K562 (cell line): Measurements from ENCODE around the gene STK11. TPM values are rescaled to one million over a fixed set of nuclear protein-coding genes. Genes with fewer than 3 reads are reported as not detected.

Experiments
- CREM ChIP-seq: IDR thresholded peaks from 2 replicates; pipeline ENCODE4 v1.6.1; 2014; ENCODE audit warnings: antibody characterized with exemption, low read depth
- CXXC5 ChIP-seq: fragments of 250-450 bp; sonication (Bioruptor Pico); IDR thresholded peaks from 2 replicates; pipeline ENCODE4 v1.8.0; 2022; ENCODE audit warnings: inconsistent platforms, mild to moderate bottlenecking, moderate library complexity
- FOSL1 ChIP-seq: fragments of 200-800 bp; sonication (Bioruptor generic); conservative IDR thresholded peaks from 2 replicates; pipeline ENCODE4 v1.6.1; 2016; ENCODE audit warnings: missing genetic modification characterization, missing compliant biosample characterization
- KDM5B ChIP-seq: fragments of 200-600 bp; sonication (generic); IDR thresholded peaks from 2 replicates; pipeline ENCODE4 v1.6.1; 2012; ENCODE audit warnings: low read depth, mild to moderate bottlenecking, moderate library complexity, low read length, control low read depth, inconsistent platforms; ENCODE audit not compliant: insufficient replicate concordance
- NR4A1 ChIP-seq, 2 experiments: fragments of 250-450 bp in 1 of 2; fragments of 450-650 bp in 1 of 2; sonication (Bioruptor Pico) in 1 of 2; IDR thresholded peaks; 2 replicates each; pipeline versions ENCODE4 v1.4.0 to v1.6.1; 2016 to 2020; ENCODE audit warnings: mild to moderate bottlenecking in 2 of 2, missing compliant biosample characterization in 1 of 2, missing genetic modification characterization in 1 of 2, moderate library complexity in 1 of 2
- RBFOX2 ChIP-seq: fragments of 200-400 bp; formaldehyde crosslinking; IDR thresholded peaks from 2 replicates; pipeline ENCODE4 v1.6.1; 2017; ENCODE audit warnings: low read depth, mild to moderate bottlenecking, low read length, moderate library complexity
- RFX5 ChIP-seq: IDR thresholded peaks from 2 replicates; pipeline ENCODE4 v1.6.1; 2011; ENCODE audit warnings: low read depth, mild to moderate bottlenecking, improper control_type of control experiment, low read length
- ZNF224 ChIP-seq: sonication (generic); formaldehyde crosslinking; IDR thresholded peaks from 2 replicates; pipeline ENCODE4 v1.8.0; 2022; ENCODE audit warnings: mild to moderate bottlenecking, missing genetic modification reagents
- ZNF592 ChIP-seq: fragments of 450-650 bp; IDR thresholded peaks from 2 replicates; pipeline ENCODE4 v1.6.1; 2017; ENCODE audit warnings: antibody characterized with exemption, mild to moderate bottlenecking
- ZNF740 ChIP-seq, 3 experiments: fragments of 200-800 bp in 1 of 3; sonication (Bioruptor generic) in 1 of 3; sonication (generic) in 1 of 3; formaldehyde crosslinking in 1 of 3; IDR thresholded peaks; 2 replicates each; pipeline versions ENCODE4 v1.6.1 to v1.8.0; 2016 to 2022; ENCODE audit warnings: mild to moderate bottlenecking in 2 of 3, missing compliant biosample characterization in 2 of 3, missing genetic modification characterization in 2 of 3, missing genetic modification reagents in 1 of 3
- polyA plus RNA-seq, 8 experiments: library from polyadenylated mRNA; depleted of rRNA in 4 of 8; stranded (reverse) in 5 of 8; unstranded in 3 of 8; fragments of >200 nt; fragmentation: Nextera tagmentation in 2 of 8; fragmentation: Illumina TruSeq in 1 of 8; extraction: Ambion mirVana in 2 of 8; extraction: Trizol in 1 of 8; gene quantifications; 2 replicates each; pipeline versions ENCODE4 v1.2.1 to v1.2.3, GENCODE V29; 2011 to 2014; ENCODE audit warnings: inconsistent platforms in 1 of 8, missing spikeins in 1 of 8
- total RNA-seq, 7 experiments: library from RNA; depleted of rRNA in 6 of 7; stranded (reverse); fragments of >200 nt in 6 of 7; fragmentation: Illumina TruSeq in 2 of 7; extraction: Trizol in 2 of 7; gene quantifications; 2 replicates each; pipeline versions ENCODE4 v1.2.1 to v1.2.3, GENCODE V29; 2011 to 2021; ENCODE audit warnings: low replicate concordance in 1 of 7
- TF ChIP-seq, protein P1 (sequence below), 2 experiments: IDR thresholded peaks; 2 replicates each; pipeline ENCODE4 v1.6.1; 2011; ENCODE audit warnings: borderline replicate concordance in 1 of 2, control low read depth in 1 of 2, low read depth in 1 of 2, low read length in 1 of 2, mild to moderate bottlenecking in 1 of 2, mixed read lengths in 1 of 2, moderate library complexity in 1 of 2; ENCODE audit not compliant: insufficient read depth in 1 of 2, insufficient read length in 1 of 2, poor library complexity in 1 of 2, severe bottlenecking in 1 of 2; ENCODE audit errors: extremely low read depth in 1 of 2
- TF ChIP-seq, protein P2 (sequence below): fragments of 450-650 bp; IDR thresholded peaks from 2 replicates; pipeline ENCODE4 v1.6.1; 2014; ENCODE audit warnings: low read depth, mild to moderate bottlenecking, moderate library complexity, borderline replicate concordance
- TF ChIP-seq, protein P3 (sequence below): sonication (generic); formaldehyde crosslinking; IDR thresholded peaks from 2 replicates; pipeline ENCODE4 v1.9.0; 2022; ENCODE audit warnings: mild to moderate bottlenecking, missing genetic modification reagents

The STK11 gene
- total and polyA plus RNA-seq, 9 of the 15 experiments (the other 6 are each of a cell fraction or from before 2014, with no cell fraction given) = 0.15 to 96.5 (median 31.7) TPM

DNA sequence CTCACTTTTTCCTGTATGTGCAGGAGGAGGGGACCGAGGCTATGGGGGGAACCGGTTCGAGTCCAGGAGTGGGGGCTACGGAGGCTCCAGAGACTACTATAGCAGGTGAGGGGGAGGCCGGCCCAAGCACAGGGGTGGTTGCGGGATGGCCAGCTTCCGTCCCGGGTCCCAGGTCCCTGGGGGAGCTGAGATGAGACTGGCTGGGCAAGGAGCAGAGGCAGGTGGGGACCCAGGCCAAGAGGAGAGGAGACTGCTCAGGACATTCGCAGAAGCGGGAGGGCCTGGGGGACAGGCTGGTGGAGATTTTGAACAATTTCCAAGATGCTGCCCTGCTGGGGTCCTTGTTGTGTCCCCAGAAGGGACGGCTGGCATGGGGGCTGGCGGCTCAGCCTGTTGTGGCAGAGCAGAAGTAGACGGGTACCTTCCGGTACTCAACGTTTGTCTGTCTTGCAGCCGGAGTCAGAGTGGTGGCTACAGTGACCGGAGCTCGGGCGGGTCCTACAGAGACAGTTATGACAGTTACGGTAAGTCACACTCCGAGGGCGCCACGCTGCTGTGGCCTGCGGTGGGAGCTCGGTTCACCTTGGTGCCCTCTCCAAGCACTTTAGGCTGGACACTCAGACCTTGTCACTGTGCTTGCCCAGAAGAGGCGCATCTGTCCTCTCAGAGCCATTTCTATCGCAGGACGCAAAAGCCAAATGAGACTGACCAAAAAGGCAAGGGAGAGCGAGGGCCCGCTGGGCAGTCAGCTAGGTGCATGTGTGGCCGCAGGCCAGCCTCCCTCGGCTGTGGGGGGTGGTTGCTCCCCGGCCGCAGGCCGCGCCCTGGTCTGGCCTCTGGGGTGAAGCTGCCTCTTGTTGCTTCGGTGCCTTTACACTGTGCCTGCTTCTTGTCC is 66.2 kb downstream of the STK11 start (continued):
- TF ChIP-seq ZNF592 (peak; percentile 75; the same call in 1 of the 2 replicates), ZNF224 (CRISPR knock-in tag) (no peak), RBFOX2 (peak; percentile 71), CXXC5 (CRISPR knock-in tag) (peak; percentile 46), NR4A1 (CRISPR knock-in tag; IDR thresholded peaks at IDR 0.05) (no peak), NR4A1 (tag; IDR thresholded peaks at IDR 0.05) (peak; percentile 52), FOSL1 (no peak), KDM5B (peak; percentile 13), CREM (no peak), RFX5 (no peak), ZNF740 (CRISPR knock-in tag; IDR thresholded peaks at IDR 0.05) (peak; percentile 80), ZNF740 (tag; IDR thresholded peaks at IDR 0.05) (0 out of 4 replicates have a peak, but pooled peaks of 1 of the 2 experiments have one; percentile 31)
- TF ChIP-seq, protein P1, sequence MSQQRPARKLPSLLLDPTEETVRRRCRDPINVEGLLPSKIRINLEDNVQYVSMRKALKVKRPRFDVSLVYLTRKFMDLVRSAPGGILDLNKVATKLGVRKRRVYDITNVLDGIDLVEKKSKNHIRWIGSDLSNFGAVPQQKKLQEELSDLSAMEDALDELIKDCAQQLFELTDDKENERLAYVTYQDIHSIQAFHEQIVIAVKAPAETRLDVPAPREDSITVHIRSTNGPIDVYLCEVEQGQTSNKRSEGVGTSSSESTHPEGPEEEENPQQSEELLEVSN (IDR thresholded peaks at IDR 0.05; ENCODE audit: borderline replicate concordance in 1 of 2, extremely low read depth in 1 of 2, insufficient read depth in 1 of 2, insufficient read length in 1 of 2, low read depth in 1 of 2, low read length in 1 of 2, poor library complexity in 1 of 2, severe bottlenecking in 1 of 2) = peak; percentile 8 to 41
- TF ChIP-seq, protein P2, sequence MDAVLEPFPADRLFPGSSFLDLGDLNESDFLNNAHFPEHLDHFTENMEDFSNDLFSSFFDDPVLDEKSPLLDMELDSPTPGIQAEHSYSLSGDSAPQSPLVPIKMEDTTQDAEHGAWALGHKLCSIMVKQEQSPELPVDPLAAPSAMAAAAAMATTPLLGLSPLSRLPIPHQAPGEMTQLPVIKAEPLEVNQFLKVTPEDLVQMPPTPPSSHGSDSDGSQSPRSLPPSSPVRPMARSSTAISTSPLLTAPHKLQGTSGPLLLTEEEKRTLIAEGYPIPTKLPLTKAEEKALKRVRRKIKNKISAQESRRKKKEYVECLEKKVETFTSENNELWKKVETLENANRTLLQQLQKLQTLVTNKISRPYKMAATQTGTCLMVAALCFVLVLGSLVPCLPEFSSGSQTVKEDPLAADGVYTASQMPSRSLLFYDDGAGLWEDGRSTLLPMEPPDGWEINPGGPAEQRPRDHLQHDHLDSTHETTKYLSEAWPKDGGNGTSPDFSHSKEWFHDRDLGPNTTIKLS = peak; percentile 49; the same call in 1 of the 2 replicates
- TF ChIP-seq, protein P3, sequence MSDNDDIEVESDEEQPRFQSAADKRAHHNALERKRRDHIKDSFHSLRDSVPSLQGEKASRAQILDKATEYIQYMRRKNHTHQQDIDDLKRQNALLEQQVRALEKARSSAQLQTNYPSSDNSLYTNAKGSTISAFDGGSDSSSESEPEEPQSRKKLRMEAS (CRISPR knock-in tag) = peak; percentile 67
